B cell (primary cell): ENCODE measurements around the gene EFEMP1.

Experiments
- CTCF ChIP-seq: fragments of 200-600 bp; IDR thresholded peaks from one replicate; pipeline ENCODE4 v1.8.0; 2022; ENCODE audit warnings: antibody characterized with exemption, mild to moderate bottlenecking
- EZH2 ChIP-seq: IDR thresholded peaks from 2 replicates; pipeline ENCODE4 v1.6.1; 2012; ENCODE audit warnings: borderline replicate concordance, low read depth, mild to moderate bottlenecking, moderate library complexity, low read length; ENCODE audit not compliant: insufficient read depth, poor library complexity, severe bottlenecking

GRCh38 chr2:55856936-55857335, 66.6 kb downstream of the EFEMP1 start:
- no peak for TF ChIP-seq CTCF
- TF ChIP-seq EZH2 = no peak
